ENCODE measurements around the gene BPIFA3. TPM values are rescaled to one million over a fixed set of nuclear protein-coding genes. Genes with fewer than 3 reads are reported as not detected.

The BPIFA3 gene
- total and polyA plus RNA-seq, 9 of the 15 experiments (the other 6 are each of a cell fraction or from before 2014, with no cell fraction given), result not detected

DNA sequence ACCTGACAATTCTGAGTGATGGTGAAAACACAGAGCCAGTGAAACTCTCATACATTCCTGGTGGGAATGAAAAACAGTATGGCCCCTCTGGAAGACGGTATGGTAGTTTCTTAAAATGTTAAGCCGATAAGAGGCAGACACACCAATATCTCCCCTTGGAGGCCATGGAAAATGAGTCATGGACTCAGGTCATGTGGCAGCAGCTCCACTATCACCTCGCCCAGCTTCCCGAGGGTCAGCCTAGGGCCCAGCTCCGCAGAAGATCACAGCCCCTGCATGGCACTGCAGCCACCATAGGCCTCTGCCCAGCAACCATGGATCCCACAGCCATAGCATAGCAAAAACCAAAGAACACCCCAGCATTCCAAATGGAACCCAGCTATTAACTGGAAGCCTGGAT lies 40.1 kb downstream of the BPIFA3 start (continued):
- peak; percentile 64 for TF ChIP-seq TEAD4 (IDR thresholded peaks at IDR 0.05; ENCODE audit: low read length)
- TF ChIP-seq TEAD4 (CRISPR knock-in tag; IDR thresholded peaks at IDR 0.05; ENCODE audit: borderline replicate concordance), result no peak
- TF ChIP-seq KDM1A (IDR thresholded peaks at IDR 0.05), result no peak
- TF ChIP-seq BRCA1 (IDR thresholded peaks at IDR 0.05), result no peak
- TF ChIP-seq BRCA1 (CRISPR knock-in tag; IDR thresholded peaks at IDR 0.05), result no peak
- no peak for TF ChIP-seq POLR2G (IDR thresholded peaks at IDR 0.05; ENCODE audit: low read depth, low read length)
- TF ChIP-seq, protein P1, sequence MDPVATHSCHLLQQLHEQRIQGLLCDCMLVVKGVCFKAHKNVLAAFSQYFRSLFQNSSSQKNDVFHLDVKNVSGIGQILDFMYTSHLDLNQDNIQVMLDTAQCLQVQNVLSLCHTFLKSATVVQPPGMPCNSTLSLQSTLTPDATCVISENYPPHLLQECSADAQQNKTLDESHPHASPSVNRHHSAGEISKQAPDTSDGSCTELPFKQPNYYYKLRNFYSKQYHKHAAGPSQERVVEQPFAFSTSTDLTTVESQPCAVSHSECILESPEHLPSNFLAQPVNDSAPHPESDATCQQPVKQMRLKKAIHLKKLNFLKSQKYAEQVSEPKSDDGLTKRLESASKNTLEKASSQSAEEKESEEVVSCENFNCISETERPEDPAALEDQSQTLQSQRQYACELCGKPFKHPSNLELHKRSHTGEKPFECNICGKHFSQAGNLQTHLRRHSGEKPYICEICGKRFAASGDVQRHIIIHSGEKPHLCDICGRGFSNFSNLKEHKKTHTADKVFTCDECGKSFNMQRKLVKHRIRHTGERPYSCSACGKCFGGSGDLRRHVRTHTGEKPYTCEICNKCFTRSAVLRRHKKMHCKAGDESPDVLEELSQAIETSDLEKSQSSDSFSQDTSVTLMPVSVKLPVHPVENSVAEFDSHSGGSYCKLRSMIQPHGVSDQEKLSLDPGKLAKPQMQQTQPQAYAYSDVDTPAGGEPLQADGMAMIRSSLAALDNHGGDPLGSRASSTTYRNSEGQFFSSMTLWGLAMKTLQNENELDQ (CRISPR knock-in tag; IDR thresholded peaks at IDR 0.05; ENCODE audit: borderline replicate concordance), result no peak
- no peak for TF ChIP-seq ZNF561 (CRISPR knock-in tag; conservative IDR thresholded peaks at IDR 0.05)
- TF ChIP-seq U2AF1 (optimal IDR thresholded peaks at IDR 0.05; ENCODE audit: low read depth, low read length), result no peak
- TF ChIP-seq L3MBTL2 (IDR thresholded peaks at IDR 0.05), result peak; percentile 46; the same call in 1 of the 2 replicates
- TF ChIP-seq SMARCE1 (IDR thresholded peaks at IDR 0.05), result peak; percentile 71
- no peak for TF ChIP-seq ETV6 (IDR thresholded peaks at IDR 0.05; ENCODE audit: borderline replicate concordance in 1 of 2, low read depth in 2 of 2, low read length in 1 of 2)
- TF ChIP-seq ETV6 (CRISPR knock-in tag; IDR thresholded peaks at IDR 0.05; ENCODE audit: borderline replicate concordance), result no peak
- no peak for TF ChIP-seq ILF3 (IDR thresholded peaks at IDR 0.05; ENCODE audit: borderline replicate concordance)
- TF ChIP-seq FOS (IDR thresholded peaks at IDR 0.05; ENCODE audit: extremely low read depth, insufficient read length), result peak; percentile 47
- TF ChIP-seq KAT2B (IDR thresholded peaks at IDR 0.05; ENCODE audit: low read depth, low read length), result no peak
- peak; percentile 45; the same call in 1 of the 2 replicates for TF ChIP-seq DMBX1 (CRISPR knock-in tag; IDR thresholded peaks at IDR 0.05; ENCODE audit: borderline replicate concordance)
- TF ChIP-seq NR2C1 (IDR thresholded peaks at IDR 0.05), result no peak
- peak; percentile 47; the same call in 1 of the 2 replicates for TF ChIP-seq NR2C1 (tag; IDR thresholded peaks at IDR 0.05)
- peak; percentile 66 for TF ChIP-seq USF1 (CRISPR knock-in tag; IDR thresholded peaks at IDR 0.05)
- TF ChIP-seq MTA3 (IDR thresholded peaks at IDR 0.05; ENCODE audit: borderline replicate concordance), result no peak
- no peak for TF ChIP-seq MTA1 (IDR thresholded peaks at IDR 0.05; ENCODE audit: borderline replicate concordance)
- TF ChIP-seq KLF10 (CRISPR knock-in tag; IDR thresholded peaks at IDR 0.05), result no peak
- TF ChIP-seq, protein P2, sequence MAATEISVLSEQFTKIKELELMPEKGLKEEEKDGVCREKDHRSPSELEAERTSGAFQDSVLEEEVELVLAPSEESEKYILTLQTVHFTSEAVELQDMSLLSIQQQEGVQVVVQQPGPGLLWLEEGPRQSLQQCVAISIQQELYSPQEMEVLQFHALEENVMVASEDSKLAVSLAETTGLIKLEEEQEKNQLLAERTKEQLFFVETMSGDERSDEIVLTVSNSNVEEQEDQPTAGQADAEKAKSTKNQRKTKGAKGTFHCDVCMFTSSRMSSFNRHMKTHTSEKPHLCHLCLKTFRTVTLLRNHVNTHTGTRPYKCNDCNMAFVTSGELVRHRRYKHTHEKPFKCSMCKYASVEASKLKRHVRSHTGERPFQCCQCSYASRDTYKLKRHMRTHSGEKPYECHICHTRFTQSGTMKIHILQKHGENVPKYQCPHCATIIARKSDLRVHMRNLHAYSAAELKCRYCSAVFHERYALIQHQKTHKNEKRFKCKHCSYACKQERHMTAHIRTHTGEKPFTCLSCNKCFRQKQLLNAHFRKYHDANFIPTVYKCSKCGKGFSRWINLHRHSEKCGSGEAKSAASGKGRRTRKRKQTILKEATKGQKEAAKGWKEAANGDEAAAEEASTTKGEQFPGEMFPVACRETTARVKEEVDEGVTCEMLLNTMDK (IDR thresholded peaks at IDR 0.05; ENCODE audit: borderline replicate concordance, insufficient read depth, low read depth, low read length, poor library complexity, severe bottlenecking), result no peak
- TF ChIP-seq HMBOX1 (IDR thresholded peaks at IDR 0.05), result no peak

Data from K562 (cell line).